Right lobe of liver (tissue), 6 donors: ENCODE data around the gene SH3RF3. TPM values are rescaled to one million over a fixed set of nuclear protein-coding genes. Genes with fewer than 3 reads are reported as not detected.

ENCODE experiments used
- ATAC-seq, 4 donors: fragments of 200-7000 bp; cut with Tn5 transposase; one replicate each; pipeline ENCODE4 v1.9.1; 2020; ENCODE audit warnings: mild to moderate bottlenecking in 4 of 4, moderate library complexity in 4 of 4
- DNase-seq, 3 donors: peaks; one replicate each; pipeline ENCODE4 v3.0.0-alpha.2; 2020
- H3K27ac ChIP-seq, 3 donors: fragments of 200-600 bp; one replicate each; pipeline ENCODE4 v1.8.0; 2022
- H3K27me3 ChIP-seq, 2 donors: fragments of 200-600 bp; one replicate each; pipeline ENCODE4 v1.8.0; 2022
- H3K36me3 ChIP-seq, 4 donors: fragments of 200-600 bp; sonication (generic) in 1 of 4; one replicate each; pipeline versions ENCODE4 v1.5.1 to v1.8.0; 2017 to 2022; ENCODE audit warnings: control low read depth in 1 of 4
- H3K4me1 ChIP-seq, 4 donors: fragments of 200-600 bp; sonication (generic) in 1 of 4; one replicate each; pipeline versions ENCODE4 v1.5.1 to v1.8.0; 2017 to 2022; ENCODE audit warnings: control low read depth in 1 of 4
- H3K4me3 ChIP-seq, 3 donors: fragments of 200-600 bp; one replicate each; pipeline ENCODE4 v1.8.0; 2022
- H3K9me3 ChIP-seq, 4 donors: fragments of 200-600 bp; sonication (generic) in 1 of 4; one replicate each; pipeline versions ENCODE4 v1.5.1 to v1.8.0; 2017 to 2022; ENCODE audit warnings: control low read depth in 1 of 4
- POLR2A ChIP-seq: fragments of 450-650 bp; IDR thresholded peaks from one replicate; pipeline ENCODE4 v1.6.1; 2017; ENCODE audit warnings: antibody characterized with exemption, mild to moderate bottlenecking
- WGBS: methylation state at CpG from one replicate; pipeline ENCODE4 v1.1.6; 2018; ENCODE audit warnings: low coverage, low lambda C conversion rate; ENCODE audit not compliant: insufficient coverage; ENCODE audit errors: missing lambda C conversion rate; 5-methylcytosine and 5-hydroxymethylcytosine counted together
- intact Hi-C, 2 donors: fragments of 100-400 bp; cut with DNase I; formaldehyde crosslinking; loops; one replicate each; pipeline versions ENCODE4 v1.11.2 to v1.14.1; 2022
- total RNA-seq, 6 experiments: library from RNA; depleted of rRNA in 2 of 6; stranded (reverse); fragments of >200 nt in 2 of 6; fragmentation: NEBNext Ultra II Directional in 3 of 6; extraction: Animal tissue kit (Norgen Biotek cat#: 25700) in 3 of 6; gene quantifications; one replicate each; pipeline versions ENCODE4 v1.1.0 to v1.2.4, GENCODE V29; 2016 to 2023
- TF ChIP-seq, protein P1 (sequence below), 4 donors: fragments of 200-600 bp in 3 of 4; fragments of 450-650 bp in 1 of 4; IDR thresholded peaks; one replicate each; pipeline versions ENCODE4 v1.5.1 to v1.8.0; 2016 to 2022; ENCODE audit warnings: antibody characterized with exemption in 4 of 4, mild to moderate bottlenecking in 2 of 4
- donor health status: DM: no; HTN: yes; CAD: no.
- donor health status: DM: no; HTN: no; CAD: no.
- donor health status: DM: no; HTN: no; CAD: no.
- donor health status: DM: no; HTN: yes; CAD: no.
- donor health status: DM: no; HTN: yes; CAD: no.

The SH3RF3 gene
- total RNA-seq, 6 experiments from 2014 or later: 0.68 to 1.6 (median 1.2) TPM

DNA sequence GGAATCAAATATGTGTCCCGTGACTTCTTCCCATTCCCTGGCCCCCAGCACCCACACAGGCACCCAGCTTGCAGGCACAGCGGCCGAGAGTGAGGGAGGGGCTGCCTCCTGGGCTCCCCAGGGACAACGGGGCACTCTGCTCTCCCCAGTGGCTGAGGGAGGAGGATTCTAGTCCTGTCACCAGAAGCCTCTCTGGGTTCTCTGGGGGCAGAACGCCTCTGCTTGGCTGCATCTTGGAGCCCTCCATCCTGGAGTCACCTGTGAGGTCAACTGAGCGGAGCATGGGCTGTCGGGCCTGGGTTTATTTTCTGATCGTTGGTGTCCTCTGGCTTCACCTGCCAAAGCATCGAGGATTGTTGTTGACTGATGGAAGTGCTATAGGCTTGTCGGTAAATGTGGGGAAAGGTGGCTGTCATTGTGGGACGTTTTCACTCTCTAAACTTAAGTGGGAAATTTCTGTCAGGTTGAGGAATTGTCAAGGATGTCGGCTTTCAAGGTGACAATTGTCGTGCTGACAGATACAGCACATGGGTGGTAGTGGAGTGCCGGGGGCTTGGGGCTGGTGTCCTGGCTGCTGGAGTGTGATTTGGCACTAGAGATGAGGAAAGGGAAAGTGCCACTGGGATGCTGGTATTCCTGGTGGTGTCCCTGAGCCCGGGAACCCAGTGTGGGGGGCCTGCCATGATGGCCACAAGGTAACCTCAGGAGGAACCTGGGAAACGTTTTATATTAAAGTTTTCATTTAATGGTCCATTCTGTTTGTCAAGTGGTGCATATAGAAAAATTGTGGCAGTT lies 13.6 kb downstream of the SH3RF3 start:
- Histone ChIP-seq H3K27me3 (no peaks in the 10 kb centered on the region), H3K27ac (no peak overlapping the region), H3K36me3 (no peaks in the 10 kb centered on the region), H3K9me3 (no peaks in the 10 kb centered on the region), H3K4me1 (no peaks in the 10 kb centered on the region), H3K4me3 (no peak overlapping the region)
- WGBS: 65% methylated on average over 13 of the region's 16 CpGs
- TF ChIP-seq POLR2A: no peak
- TF ChIP-seq, protein P1, sequence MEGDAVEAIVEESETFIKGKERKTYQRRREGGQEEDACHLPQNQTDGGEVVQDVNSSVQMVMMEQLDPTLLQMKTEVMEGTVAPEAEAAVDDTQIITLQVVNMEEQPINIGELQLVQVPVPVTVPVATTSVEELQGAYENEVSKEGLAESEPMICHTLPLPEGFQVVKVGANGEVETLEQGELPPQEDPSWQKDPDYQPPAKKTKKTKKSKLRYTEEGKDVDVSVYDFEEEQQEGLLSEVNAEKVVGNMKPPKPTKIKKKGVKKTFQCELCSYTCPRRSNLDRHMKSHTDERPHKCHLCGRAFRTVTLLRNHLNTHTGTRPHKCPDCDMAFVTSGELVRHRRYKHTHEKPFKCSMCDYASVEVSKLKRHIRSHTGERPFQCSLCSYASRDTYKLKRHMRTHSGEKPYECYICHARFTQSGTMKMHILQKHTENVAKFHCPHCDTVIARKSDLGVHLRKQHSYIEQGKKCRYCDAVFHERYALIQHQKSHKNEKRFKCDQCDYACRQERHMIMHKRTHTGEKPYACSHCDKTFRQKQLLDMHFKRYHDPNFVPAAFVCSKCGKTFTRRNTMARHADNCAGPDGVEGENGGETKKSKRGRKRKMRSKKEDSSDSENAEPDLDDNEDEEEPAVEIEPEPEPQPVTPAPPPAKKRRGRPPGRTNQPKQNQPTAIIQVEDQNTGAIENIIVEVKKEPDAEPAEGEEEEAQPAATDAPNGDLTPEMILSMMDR (IDR thresholded peaks at IDR 0.05): no peak
- intact Hi-C loops: no loop called here
- ATAC-seq (no peak), DNase-seq (no peak)

DNA sequence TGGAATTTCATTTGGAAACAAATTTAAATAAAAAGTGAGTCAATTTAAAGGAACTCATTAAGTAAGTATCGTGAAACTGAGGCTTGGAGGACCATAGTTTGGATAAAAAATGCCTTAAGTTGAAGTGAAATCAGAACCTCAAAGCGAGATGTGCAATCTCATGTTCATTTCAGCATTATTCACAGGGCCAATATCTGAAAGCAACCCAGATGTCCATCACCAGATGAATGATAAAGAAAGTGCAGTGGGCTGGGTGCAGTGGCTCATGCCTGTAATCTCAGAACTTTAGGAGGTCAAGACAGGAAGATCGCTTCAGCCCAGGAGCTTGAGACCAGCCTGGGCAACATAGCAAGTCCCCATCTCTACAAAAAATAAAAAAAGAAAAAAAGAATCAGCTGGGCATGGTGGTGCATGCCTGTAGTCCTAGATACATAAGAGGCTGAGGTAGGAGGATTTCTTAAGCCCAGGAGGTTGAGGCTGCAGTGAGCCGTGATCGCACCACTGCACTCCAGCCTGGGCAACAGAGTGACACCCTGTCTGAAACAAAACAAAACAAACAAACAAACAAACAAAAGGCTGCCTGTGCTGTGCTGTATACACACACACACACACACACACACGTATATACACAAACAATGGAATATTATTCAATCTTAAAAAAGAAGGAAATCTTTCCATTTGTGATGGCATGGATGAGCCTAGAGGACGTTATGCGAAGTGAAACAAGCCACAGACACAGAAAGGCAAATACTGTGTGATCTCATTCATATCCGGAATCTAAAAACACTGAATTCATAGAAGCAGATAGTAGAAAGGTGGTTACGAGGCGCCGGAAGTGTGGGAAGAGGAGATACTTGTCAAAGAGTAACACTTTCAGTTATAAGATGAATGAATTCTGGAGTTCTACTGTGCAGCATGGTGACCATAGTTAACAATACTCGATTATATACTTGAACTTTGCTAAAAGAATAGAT lies 14.5 kb downstream of the SH3RF3 start:
- 76% methylated on average over 13 of the region's 13 CpGs for WGBS
- no peak for ATAC-seq
- DNase-seq: no peak
- Histone ChIP-seq H3K4me3 (no peak overlapping the region), H3K27ac (no peak overlapping the region), H3K36me3 (no peaks in the 10 kb centered on the region), H3K27me3 (no peaks in the 10 kb centered on the region), H3K9me3 (no peaks in the 10 kb centered on the region), H3K4me1 (no peaks in the 10 kb centered on the region)
- TF ChIP-seq, protein P1 (IDR thresholded peaks at IDR 0.05): no peak
- TF ChIP-seq POLR2A: no peak
- intact Hi-C loops: no loop called here

DNA sequence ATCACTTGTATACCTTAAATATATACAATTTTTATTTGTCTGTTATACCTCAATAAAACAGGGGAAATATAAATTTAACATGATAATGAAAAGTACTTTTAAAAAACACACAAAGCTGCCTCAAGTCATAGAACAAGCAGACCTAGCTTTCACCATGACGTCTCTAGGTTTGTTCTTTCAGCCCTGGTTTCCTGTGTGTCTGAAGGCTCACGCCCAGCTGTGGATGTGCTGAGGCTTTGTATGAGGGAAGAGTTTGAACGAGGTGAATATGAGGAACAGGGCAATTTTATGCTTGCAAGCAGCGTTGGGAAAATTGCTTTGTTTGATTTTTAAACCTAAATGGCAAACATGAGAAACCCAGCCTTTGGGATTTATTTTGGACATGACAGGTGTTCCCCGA lies 15.3 kb downstream of the SH3RF3 start:
- intact Hi-C loops: no loop called here
- TF ChIP-seq, protein P1 (IDR thresholded peaks at IDR 0.05): no peak
- TF ChIP-seq POLR2A: no peak

DNA sequence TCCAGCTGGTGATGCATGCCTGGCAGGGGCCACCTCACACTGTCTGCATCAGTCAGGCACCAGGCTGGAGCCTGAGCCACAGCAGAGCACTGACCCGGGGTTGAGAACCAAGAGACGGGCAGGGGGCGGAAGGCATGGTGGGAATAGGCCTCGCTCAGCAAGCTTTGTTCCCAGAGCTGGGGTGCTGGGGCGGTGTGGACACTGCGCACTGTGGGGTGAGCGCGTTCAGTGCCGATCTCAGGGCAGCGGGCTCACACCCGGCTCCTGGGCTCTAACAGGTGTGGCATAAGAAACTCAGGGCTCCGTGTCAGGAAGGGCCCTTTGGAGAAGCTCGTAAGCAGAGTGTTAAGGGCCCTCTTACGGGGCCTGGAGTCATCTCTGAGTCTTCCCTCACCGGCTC lies 15.7 kb downstream of the SH3RF3 start:
- TF ChIP-seq POLR2A: no peak
- TF ChIP-seq, protein P1 (IDR thresholded peaks at IDR 0.05): no peak
- intact Hi-C loops: no loop called here
- no peak overlapping the region for H3K27ac ChIP-seq
- DNase-seq (no peak), ATAC-seq (peak in 1 of 4 donors; percentile 11)
- no peaks in the 10 kb centered on the region for H3K9me3 ChIP-seq
- 100% methylated on average over 2 of the region's 15 CpGs for WGBS
- H3K4me3 ChIP-seq: no peak overlapping the region
- H3K27me3 ChIP-seq: no peaks in the 10 kb centered on the region
- H3K4me1 ChIP-seq: no peaks in the 10 kb centered on the region
- H3K36me3 ChIP-seq: no peaks in the 10 kb centered on the region

More for the DNA sequence above, 15.3 kb downstream of the SH3RF3 start:
- WGBS: 47% methylated on average over 3 of the region's 5 CpGs
- H3K4me3 ChIP-seq: no peak overlapping the region
- H3K4me1 ChIP-seq: no peaks in the 10 kb centered on the region
- no peaks in the 10 kb centered on the region for H3K36me3 ChIP-seq
- H3K27me3 ChIP-seq: no peaks in the 10 kb centered on the region
- no peak for DNase-seq
- H3K27ac ChIP-seq: no peak overlapping the region
- no peak for ATAC-seq
- no peaks in the 10 kb centered on the region for H3K9me3 ChIP-seq
